RWPE2 (cell line): Measurements from ENCODE around the gene PSTPIP1.

Experiments
- ATAC-seq: fragments of 200-7000 bp; cut with Tn5 transposase; 3 replicates; pipeline ENCODE4 v1.9.1; 2021; ENCODE audit warnings: low read depth
- DNase-seq: peaks from one replicate; pipeline ENCODE4 v3.0.0-alpha.2; 2020; ENCODE audit warnings: low spot score
- H3K27ac ChIP-seq: fragments of 450-650 bp; 2 replicates; pipeline ENCODE4 v1.5.1; 2017; ENCODE audit warnings: mild to moderate bottlenecking; ENCODE audit not compliant: poor library complexity, severe bottlenecking
- H3K27me3 ChIP-seq: fragments of 250-450 bp; sonication (Bioruptor Pico); 2 replicates; pipeline ENCODE4 v1.5.1; 2021; ENCODE audit warnings: mild to moderate bottlenecking, moderate library complexity; ENCODE audit not compliant: insufficient read depth, poor library complexity, severe bottlenecking
- H3K36me3 ChIP-seq: fragments of 250-450 bp; sonication (Bioruptor Pico); 2 replicates; pipeline ENCODE4 v1.5.1; 2020; ENCODE audit warnings: low read depth, mild to moderate bottlenecking, moderate library complexity
- H3K4me1 ChIP-seq: fragments of 250-450 bp; sonication (Bioruptor Pico); 2 replicates; pipeline ENCODE4 v1.5.1; 2021; ENCODE audit warnings: mild to moderate bottlenecking, moderate library complexity; ENCODE audit not compliant: insufficient read depth, poor library complexity, severe bottlenecking
- H3K4me3 ChIP-seq: fragments of 250-450 bp; sonication (Bioruptor Pico); 2 replicates; pipeline ENCODE4 v1.5.1; 2021; ENCODE audit warnings: mild to moderate bottlenecking, moderate library complexity; ENCODE audit not compliant: severe bottlenecking
- H3K9me3 ChIP-seq: fragments of 250-450 bp; sonication (Bioruptor Pico); 2 replicates; pipeline ENCODE4 v1.5.1; 2021; ENCODE audit warnings: mild to moderate bottlenecking, moderate library complexity; ENCODE audit not compliant: severe bottlenecking
- CTCF ChIP-seq: fragments of 450-650 bp; IDR thresholded peaks from one replicate; pipeline ENCODE4 v1.5.1; 2017; ENCODE audit warnings: mild to moderate bottlenecking, moderate library complexity; ENCODE audit not compliant: poor library complexity, severe bottlenecking

Gene PSTPIP1

GRCh38 chr15:77063249-77063648 lies 68.3 kb downstream of the PSTPIP1 start:
- Histone ChIP-seq H3K27ac (no peak overlapping the region), H3K9me3 (no peaks in the 10 kb centered on the region), H3K36me3 (0 out of 2 replicates have a peak, but pooled peaks cover 4% of the 10 kb centered on the region), H3K27me3 (no peaks in the 10 kb centered on the region), H3K4me3 (no peak overlapping the region), H3K4me1 (peaks cover 66% of the 10 kb centered on the region)
- DNase-seq (no peak), ATAC-seq (no peak)
- no peak for TF ChIP-seq CTCF

- H3K9me3 ChIP-seq: no peaks in the 10 kb centered on the region
- 0 out of 2 replicates have a peak, but pooled peaks cover 8% of the 10 kb centered on the region for H3K36me3 ChIP-seq
- ATAC-seq (no peak), DNase-seq (no peak)
- H3K4me3 ChIP-seq: no peak overlapping the region
- peak overlapping the region; percentile 61 for H3K27ac ChIP-seq
- no peak for TF ChIP-seq CTCF
- no peaks in the 10 kb centered on the region for H3K27me3 ChIP-seq
- peaks cover 63% of the 10 kb centered on the region for H3K4me1 ChIP-seq
Measured at GRCh38 chr15:77064063-77064462, 69.1 kb downstream of the PSTPIP1 start.

- Histone ChIP-seq H3K27me3 (no peaks in the 10 kb centered on the region), H3K27ac (peak overlapping the region; percentile 61), H3K9me3 (no peaks in the 10 kb centered on the region), H3K36me3 (0 out of 2 replicates have a peak, but pooled peaks cover 9% of the 10 kb centered on the region), H3K4me3 (no peak overlapping the region), H3K4me1 (peaks cover 68% of the 10 kb centered on the region)
- TF ChIP-seq CTCF: peak; percentile 23
- ATAC-seq (peak; percentile 78), DNase-seq (no peak)
Measured at GRCh38 chr15:77064539-77065308, 69.8 kb downstream of the PSTPIP1 start.

- no peak overlapping the region for H3K4me3 ChIP-seq
- H3K27me3 ChIP-seq: no peaks in the 10 kb centered on the region
- ATAC-seq (peak; percentile 59), DNase-seq (no peak)
- peak overlapping the region; percentile 41 for H3K27ac ChIP-seq
- no peak for TF ChIP-seq CTCF
- H3K4me1 ChIP-seq: peaks cover 46% of the 10 kb centered on the region
- H3K36me3 ChIP-seq: 0 out of 2 replicates have a peak, but pooled peaks cover 9% of the 10 kb centered on the region
- no peaks in the 10 kb centered on the region for H3K9me3 ChIP-seq
Measured at GRCh38 chr15:77066971-77067690, 72.2 kb downstream of the PSTPIP1 start.
